Measurements from ENCODE around the gene EMILIN2.

DNA sequence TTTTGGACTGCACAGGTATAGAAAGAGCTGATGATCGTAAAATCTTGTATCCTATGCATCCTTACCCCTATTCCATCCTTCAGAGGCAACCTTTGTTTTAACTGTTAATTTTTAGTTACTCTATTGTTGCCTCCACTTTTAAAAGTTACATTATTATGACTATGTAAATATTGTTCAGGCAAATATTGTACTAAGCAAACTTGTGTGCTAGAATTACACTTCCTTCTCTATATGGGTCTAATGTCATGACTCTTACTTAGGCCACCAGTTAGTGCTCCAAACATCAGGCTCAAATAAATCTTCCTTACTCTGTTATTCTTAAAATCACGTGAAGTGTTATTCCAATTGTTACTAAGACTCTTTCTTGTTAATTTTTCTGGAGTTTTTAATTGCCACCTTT is 47.4 kb upstream of the EMILIN2 start:
- TF ChIP-seq, protein P1, sequence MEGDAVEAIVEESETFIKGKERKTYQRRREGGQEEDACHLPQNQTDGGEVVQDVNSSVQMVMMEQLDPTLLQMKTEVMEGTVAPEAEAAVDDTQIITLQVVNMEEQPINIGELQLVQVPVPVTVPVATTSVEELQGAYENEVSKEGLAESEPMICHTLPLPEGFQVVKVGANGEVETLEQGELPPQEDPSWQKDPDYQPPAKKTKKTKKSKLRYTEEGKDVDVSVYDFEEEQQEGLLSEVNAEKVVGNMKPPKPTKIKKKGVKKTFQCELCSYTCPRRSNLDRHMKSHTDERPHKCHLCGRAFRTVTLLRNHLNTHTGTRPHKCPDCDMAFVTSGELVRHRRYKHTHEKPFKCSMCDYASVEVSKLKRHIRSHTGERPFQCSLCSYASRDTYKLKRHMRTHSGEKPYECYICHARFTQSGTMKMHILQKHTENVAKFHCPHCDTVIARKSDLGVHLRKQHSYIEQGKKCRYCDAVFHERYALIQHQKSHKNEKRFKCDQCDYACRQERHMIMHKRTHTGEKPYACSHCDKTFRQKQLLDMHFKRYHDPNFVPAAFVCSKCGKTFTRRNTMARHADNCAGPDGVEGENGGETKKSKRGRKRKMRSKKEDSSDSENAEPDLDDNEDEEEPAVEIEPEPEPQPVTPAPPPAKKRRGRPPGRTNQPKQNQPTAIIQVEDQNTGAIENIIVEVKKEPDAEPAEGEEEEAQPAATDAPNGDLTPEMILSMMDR (IDR thresholded peaks at IDR 0.05; ENCODE audit: poor library complexity) = no peak
- TF ChIP-seq EZH2 (IDR thresholded peaks at IDR 0.05; ENCODE audit: borderline replicate concordance) = no peak
- no peak for TF ChIP-seq EZH2phosphoT487 (IDR thresholded peaks at IDR 0.05; ENCODE audit: low read depth, severe bottlenecking, unreplicated experiment)
